GM12864 (cell line): ENCODE data around the gene ARVCF.

ENCODE experiments used
- DNase-seq: peaks from one replicate; pipeline ENCODE4 v3.0.0-alpha.2; 2011; ENCODE audit warnings: low read depth
- H3K4me3 ChIP-seq: 2 replicates; pipeline ENCODE4 v1.5.1; 2011; ENCODE audit warnings: mild to moderate bottlenecking, low read depth, low read length, control low read depth
- CTCF ChIP-seq: IDR thresholded peaks from 2 replicates; pipeline ENCODE4 v1.5.1; 2011; ENCODE audit warnings: low read depth, mild to moderate bottlenecking, moderate library complexity, low read length, control low read depth, inconsistent platforms; ENCODE audit errors: missing control alignments

The ARVCF gene

GRCh38 chr22:20013382-20013871, 3.2 kb downstream of the ARVCF start:
- peak; percentile 61 for TF ChIP-seq CTCF
- H3K4me3 ChIP-seq = no peak overlapping the region
- no peak for DNase-seq

GRCh38 chr22:20012741-20013331, 3.8 kb downstream of the ARVCF start:
- no peak for DNase-seq
- TF ChIP-seq CTCF = no peak

GRCh38 chr22:20011993-20012740, 4.5 kb downstream of the ARVCF start:
- no peak for DNase-seq
- no peak overlapping the region for H3K4me3 ChIP-seq
- no peak for TF ChIP-seq CTCF

More at GRCh38 chr22:20012741-20013331, 3.8 kb downstream of the ARVCF start:
- no peak overlapping the region for H3K4me3 ChIP-seq

GRCh38 chr22:20011123-20011992, 5.3 kb downstream of the ARVCF start:
- no peak for TF ChIP-seq CTCF
- no peak overlapping the region for H3K4me3 ChIP-seq
- no peak for DNase-seq

GRCh38 chr22:20010307-20011122, 6.1 kb downstream of the ARVCF start:
- no peak overlapping the region for H3K4me3 ChIP-seq
- no peak for TF ChIP-seq CTCF
- DNase-seq = no peak

GRCh38 chr22:20009582-20010306, 6.9 kb downstream of the ARVCF start:
- no peak overlapping the region for H3K4me3 ChIP-seq
- DNase-seq = no peak
- no peak for TF ChIP-seq CTCF
